Smooth muscle cell (in vitro differentiated cells): ENCODE measurements around the gene AP1G2. TPM values are rescaled to one million over a fixed set of nuclear protein-coding genes. Genes with fewer than 3 reads are reported as not detected.
A peak's percentile ranks its signal among the peaks of the same experiment; 100 is the strongest.

Source experiments
- DNase-seq: peaks from one replicate; lab custom pipeline; 2025; ENCODE audit not compliant: unreplicated experiment; lab: John Stamatoyannopoulos, UW
- H2AFZ ChIP-seq: fragments of 200-600 bp; sonication (generic); 2 replicates; pipeline ENCODE4 v1.6.0; 2016; ENCODE audit warnings: antibody characterized with exemption, low read depth, mild to moderate bottlenecking
- H3F3A ChIP-seq: fragments of 200-600 bp; sonication (generic); 2 replicates; pipeline ENCODE4 v1.6.0; 2017; ENCODE audit warnings: antibody characterized with exemption, low read depth
- H3K27ac ChIP-seq: fragments of 200-600 bp; sonication (generic); 2 replicates; pipeline ENCODE4 v1.5.1; 2016; ENCODE audit warnings: low read depth, mild to moderate bottlenecking
- H3K27me3 ChIP-seq: fragments of 200-600 bp; sonication (generic); 2 replicates; pipeline ENCODE4 v1.6.1; 2016; ENCODE audit warnings: low read depth, mild to moderate bottlenecking
- H3K36me3 ChIP-seq: fragments of 200-600 bp; sonication (generic); 2 replicates; pipeline ENCODE4 v1.5.1; 2016; ENCODE audit warnings: low read depth
- H3K4me1 ChIP-seq: fragments of 200-600 bp; sonication (generic); 2 replicates; pipeline ENCODE4 v1.5.1; 2016; ENCODE audit warnings: low read depth
- H3K4me2 ChIP-seq: fragments of 200-600 bp; sonication (generic); 2 replicates; pipeline ENCODE4 v1.6.0; 2016; ENCODE audit warnings: mild to moderate bottlenecking
- H3K4me3 ChIP-seq: fragments of 200-600 bp; sonication (generic); 2 replicates; pipeline ENCODE4 v1.5.1; 2016; ENCODE audit warnings: mild to moderate bottlenecking
- H3K79me2 ChIP-seq: fragments of 200-600 bp; sonication (generic); 2 replicates; pipeline ENCODE4 v1.6.0; 2016; ENCODE audit warnings: low read depth, mild to moderate bottlenecking
- H3K9ac ChIP-seq: fragments of 200-600 bp; sonication (generic); 2 replicates; pipeline ENCODE4 v1.6.0; 2016; ENCODE audit warnings: low read depth
- H3K9me3 ChIP-seq: fragments of 200-600 bp; sonication (generic); replicated peaks from 2 replicates; pipeline ENCODE4 v1.5.1; 2016; ENCODE audit warnings: low read depth
- H4K20me1 ChIP-seq: fragments of 200-600 bp; sonication (generic); 2 replicates; pipeline ENCODE4 v1.6.0; 2016; ENCODE audit warnings: low read depth
- WGBS: methylation state at CpG from one replicate; pipeline ENCODE4 v1.1.7; 2016; ENCODE audit warnings: low lambda C conversion rate; 5-methylcytosine and 5-hydroxymethylcytosine counted together
- polyA plus RNA-seq: library from polyadenylated mRNA; unstranded; fragments of >200 nt; fragmentation: Nextera tagmentation; extraction: Ambion mirVana; gene quantifications from 2 replicates; pipeline ENCODE4 v1.2.1, GENCODE V29; 2016
- total RNA-seq: library from RNA; depleted of rRNA; stranded (reverse); fragments of >200 nt; gene quantifications from 2 replicates; pipeline ENCODE4 v1.2.3, GENCODE V29; 2014
- TF ChIP-seq, protein P1 (sequence below): fragments of 200-600 bp; sonication (generic); IDR thresholded peaks from 2 replicates; pipeline ENCODE4 v1.5.1; 2017; ENCODE audit warnings: borderline replicate concordance, mild to moderate bottlenecking, antibody characterized with exemption; ENCODE audit not compliant: insufficient read depth, poor library complexity, severe bottlenecking

The AP1G2 gene
- total and polyA plus RNA-seq, 2 experiments from 2014 or later = 59.3 to 62.4 TPM

- DNase-seq = no peak
- TF ChIP-seq, protein P1, sequence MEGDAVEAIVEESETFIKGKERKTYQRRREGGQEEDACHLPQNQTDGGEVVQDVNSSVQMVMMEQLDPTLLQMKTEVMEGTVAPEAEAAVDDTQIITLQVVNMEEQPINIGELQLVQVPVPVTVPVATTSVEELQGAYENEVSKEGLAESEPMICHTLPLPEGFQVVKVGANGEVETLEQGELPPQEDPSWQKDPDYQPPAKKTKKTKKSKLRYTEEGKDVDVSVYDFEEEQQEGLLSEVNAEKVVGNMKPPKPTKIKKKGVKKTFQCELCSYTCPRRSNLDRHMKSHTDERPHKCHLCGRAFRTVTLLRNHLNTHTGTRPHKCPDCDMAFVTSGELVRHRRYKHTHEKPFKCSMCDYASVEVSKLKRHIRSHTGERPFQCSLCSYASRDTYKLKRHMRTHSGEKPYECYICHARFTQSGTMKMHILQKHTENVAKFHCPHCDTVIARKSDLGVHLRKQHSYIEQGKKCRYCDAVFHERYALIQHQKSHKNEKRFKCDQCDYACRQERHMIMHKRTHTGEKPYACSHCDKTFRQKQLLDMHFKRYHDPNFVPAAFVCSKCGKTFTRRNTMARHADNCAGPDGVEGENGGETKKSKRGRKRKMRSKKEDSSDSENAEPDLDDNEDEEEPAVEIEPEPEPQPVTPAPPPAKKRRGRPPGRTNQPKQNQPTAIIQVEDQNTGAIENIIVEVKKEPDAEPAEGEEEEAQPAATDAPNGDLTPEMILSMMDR = no peak
- H3K4me1 ChIP-seq = peaks cover 10% of the 10 kb centered on the region
- H3K27ac ChIP-seq = no peak overlapping the region
- no peaks in the 10 kb centered on the region for H4K20me1 ChIP-seq
- H3F3A ChIP-seq = peaks cover 3% of the 10 kb centered on the region
- WGBS = 92% methylated on average over 2 of the region's 2 CpGs
- no peaks in the 10 kb centered on the region for H3K27me3 ChIP-seq
- H3K9me3 ChIP-seq = no peaks in the 10 kb centered on the region
- H3K9ac ChIP-seq = no peak overlapping the region
- H3K4me3 ChIP-seq = no peak overlapping the region
- H3K36me3 ChIP-seq = no peaks in the 10 kb centered on the region
- H3K4me2 ChIP-seq = peak overlapping the region; percentile 90
- H3K79me2 ChIP-seq = peaks cover 7% of the 10 kb centered on the region
- H2AFZ ChIP-seq = no peak overlapping the region
Observed at GRCh38 chr14:23557521-23557920, 10.1 kb downstream of the AP1G2 start.

GRCh38 chr14:23556700-23557440 lies 10.7 kb downstream of the AP1G2 start:
- peaks cover 10% of the 10 kb centered on the region for H3K4me1 ChIP-seq
- TF ChIP-seq, protein P1 = no peak
- H3K27ac ChIP-seq = no peak overlapping the region
- H3K9ac ChIP-seq = peak overlapping the region; percentile 87
- H3F3A ChIP-seq = peaks cover 3% of the 10 kb centered on the region
- no peak overlapping the region for H2AFZ ChIP-seq
- no peaks in the 10 kb centered on the region for H3K36me3 ChIP-seq
- 64% methylated on average over 17 of the region's 17 CpGs for WGBS
- no peaks in the 10 kb centered on the region for H4K20me1 ChIP-seq
- peak overlapping the region; percentile 90 for H3K4me2 ChIP-seq
- peaks cover 7% of the 10 kb centered on the region for H3K79me2 ChIP-seq
- H3K9me3 ChIP-seq = no peaks in the 10 kb centered on the region
- no peak for DNase-seq
- H3K4me3 ChIP-seq = peak overlapping the region; percentile 93
- no peaks in the 10 kb centered on the region for H3K27me3 ChIP-seq

GRCh38 chr14:23555882-23556699 lies 11.5 kb downstream of the AP1G2 start, which contains the start of gene THTPA:
THTPA (plus strand) TSS chr14:23556271; CDS start chr14:23556758, 487 bp downstream.
- H3K27ac ChIP-seq = peak within 1 kb of the TSS; percentile 34
- 4% methylated on average over 53 of the region's 54 CpGs for WGBS
- no peaks in the 10 kb centered on the region for H3K27me3 ChIP-seq
- no peaks in the 10 kb centered on the region for H3K36me3 ChIP-seq
- H3K4me3 ChIP-seq = peak within 1 kb of the TSS; percentile 93
- H4K20me1 ChIP-seq = no peaks in the 10 kb centered on the region
- peak within 1 kb of the TSS; percentile 90 for H3K4me2 ChIP-seq
- peaks cover 3% of the 10 kb centered on the region for H3F3A ChIP-seq
- H2AFZ ChIP-seq = peak within 1 kb of the TSS; percentile 96
- TF ChIP-seq, protein P1 = no peak
- H3K9ac ChIP-seq = peak within 1 kb of the TSS; percentile 87
- peaks cover 10% of the 10 kb centered on the region for H3K4me1 ChIP-seq
- H3K79me2 ChIP-seq = peaks cover 7% of the 10 kb centered on the region
- H3K9me3 ChIP-seq = no peaks in the 10 kb centered on the region
- DNase-seq = peak; percentile 83
